GM12891 (cell line): ENCODE data around the gene SLC38A3.

Source experiments
- PAX5 ChIP-seq: IDR thresholded peaks from 2 replicates; pipeline ENCODE4 v1.6.1; 2011; ENCODE audit warnings: low read length, moderate library complexity, mild to moderate bottlenecking; ENCODE audit not compliant: insufficient read depth, severe bottlenecking
- POLR2A ChIP-seq: IDR thresholded peaks from 2 replicates; pipeline ENCODE4 v1.6.1; 2011; ENCODE audit warnings: low read depth, low read length, control low read depth
- POLR2AphosphoS5 ChIP-seq: IDR thresholded peaks from 2 replicates; pipeline ENCODE4 v1.6.1; 2011; ENCODE audit warnings: low read depth, low read length, control low read depth
- SPI1 ChIP-seq: IDR thresholded peaks from 2 replicates; pipeline ENCODE4 v1.6.1; 2011; ENCODE audit warnings: low read depth, low read length, control low read depth

DNA sequence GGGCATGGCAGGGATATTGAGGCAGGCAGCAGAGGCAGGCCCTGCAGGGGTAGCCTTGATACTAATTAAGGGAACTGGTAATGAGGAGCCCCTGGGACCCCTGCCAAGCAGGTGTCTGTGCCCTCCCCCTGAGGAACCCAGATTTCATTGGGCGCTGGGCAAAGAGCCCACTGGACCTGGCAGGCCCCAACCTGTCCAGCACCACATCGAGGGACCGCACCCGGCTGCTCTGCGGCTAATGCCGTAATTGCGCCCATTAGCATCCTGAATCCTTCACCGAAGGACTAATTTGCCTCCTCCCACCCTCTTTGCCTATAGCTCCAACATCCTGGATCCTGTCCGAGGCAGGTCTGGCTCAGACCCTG is 50.2 kb downstream of the SLC38A3 start:
- no peak for TF ChIP-seq SPI1
- no peak for TF ChIP-seq POLR2AphosphoS5
- no peak for TF ChIP-seq PAX5
- no peak for TF ChIP-seq POLR2A
